HEK293T (cell line): Measurements from ENCODE around the gene CTBS.
A peak's percentile ranks its signal among the peaks of the same experiment; 100 is the strongest.
"Not testable (repeated sequence)": the region's sequence is repeated elsewhere in the genome, so short reads cannot be mapped to it uniquely, and the experiment has no call there.

ENCODE experiments used
- CTCF ChIA-PET: fragments of 350-600 bp; formaldehyde crosslinking; extraction: SDS; loops from one replicate; lab custom pipeline; 2021; ENCODE audit warnings: antibody characterized with exemption, inconsistent platforms; lab: Yijun Ruan, JAX
- POLR2A ChIA-PET: fragments of 350-600 bp; formaldehyde crosslinking; extraction: SDS; loops from one replicate; lab custom pipeline; 2020; ENCODE audit warnings: antibody characterized with exemption, inconsistent platforms; lab: Yijun Ruan, JAX
- DNase-seq: peaks from one replicate; pipeline ENCODE4 v3.0.0; 2012; ENCODE audit warnings: mixed read lengths; ENCODE audit errors: extremely low spot score
- ARNT ChIP-seq: fragments of 450-650 bp; IDR thresholded peaks from 2 replicates; pipeline ENCODE4 v1.6.1; 2017; ENCODE audit warnings: mild to moderate bottlenecking
- BHLHE40 ChIP-seq: fragments of 450-650 bp; IDR thresholded peaks from 2 replicates; pipeline ENCODE4 v1.6.1; 2016; ENCODE audit warnings: mild to moderate bottlenecking, moderate library complexity, borderline replicate concordance
- CTBP1 ChIP-seq: fragments of 450-650 bp; IDR thresholded peaks from 2 replicates; pipeline ENCODE4 v1.6.1; 2016; ENCODE audit warnings: borderline replicate concordance
- ELF4 ChIP-seq: fragments of 450-650 bp; IDR thresholded peaks from 2 replicates; pipeline ENCODE4 v1.6.1; 2017; ENCODE audit warnings: antibody characterized with exemption
- FOXA1 ChIP-seq: fragments of 450-650 bp; IDR thresholded peaks from 2 replicates; pipeline ENCODE4 v1.6.1; 2016; ENCODE audit warnings: mild to moderate bottlenecking
- FOXK2 ChIP-seq: fragments of 450-650 bp; IDR thresholded peaks from 2 replicates; pipeline ENCODE4 v1.6.1; 2016; ENCODE audit warnings: mild to moderate bottlenecking
- FOXM1 ChIP-seq: fragments of 450-650 bp; IDR thresholded peaks from 2 replicates; pipeline ENCODE4 v1.6.1; 2017; ENCODE audit warnings: mild to moderate bottlenecking, borderline replicate concordance
- HDGF ChIP-seq: fragments of 450-650 bp; IDR thresholded peaks from 2 replicates; pipeline ENCODE4 v1.6.1; 2017; ENCODE audit warnings: antibody characterized with exemption, borderline replicate concordance
- L3MBTL2 ChIP-seq: fragments of 450-650 bp; conservative IDR thresholded peaks from 2 replicates; pipeline ENCODE4 v1.6.1; 2016; ENCODE audit warnings: mild to moderate bottlenecking
- LEF1 ChIP-seq: fragments of 450-650 bp; IDR thresholded peaks from 2 replicates; pipeline ENCODE4 v1.6.1; 2017; ENCODE audit warnings: mild to moderate bottlenecking, borderline replicate concordance
- NFRKB ChIP-seq: fragments of 450-650 bp; IDR thresholded peaks from 2 replicates; pipeline ENCODE4 v1.6.1; 2016; ENCODE audit warnings: mild to moderate bottlenecking, moderate library complexity
- SP1 ChIP-seq: fragments of 450-650 bp; IDR thresholded peaks from 2 replicates; pipeline ENCODE4 v1.6.1; 2017
- SUZ12 ChIP-seq: fragments of 450-650 bp; IDR thresholded peaks from 2 replicates; pipeline ENCODE4 v1.6.1; 2016; ENCODE audit warnings: mild to moderate bottlenecking
- TARDBP ChIP-seq: fragments of 450-650 bp; IDR thresholded peaks from 2 replicates; pipeline ENCODE4 v1.6.1; 2016
- ZNF384 ChIP-seq: fragments of 450-650 bp; IDR thresholded peaks from 2 replicates; pipeline ENCODE4 v1.6.1; 2016
- TF ChIP-seq, protein P1 (sequence below): fragments of 450-650 bp; IDR thresholded peaks from 2 replicates; pipeline ENCODE4 v1.6.1; 2016

Gene CTBS

GRCh38 chr1:84538599-84538998, 35.6 kb downstream of the CTBS start:
- no peak for DNase-seq
- CTCF ChIA-PET = no interaction called here
- POLR2A ChIA-PET = no interaction called here
- TF ChIP-seq NFRKB (no peak), FOXA1 (no peak)

GRCh38 chr1:84525779-84526178, 48.5 kb downstream of the CTBS start:
- CTCF ChIA-PET = interaction anchor here (1.3 kb wide), 1 partner anchor 12 kb away, joined by 3 read pairs; no protein-coding TSS in a partner anchor
- POLR2A ChIA-PET = no interaction called here

GRCh38 chr1:84524590-84524989, 49.6 kb downstream of the CTBS start:
- TF ChIP-seq, protein P1, sequence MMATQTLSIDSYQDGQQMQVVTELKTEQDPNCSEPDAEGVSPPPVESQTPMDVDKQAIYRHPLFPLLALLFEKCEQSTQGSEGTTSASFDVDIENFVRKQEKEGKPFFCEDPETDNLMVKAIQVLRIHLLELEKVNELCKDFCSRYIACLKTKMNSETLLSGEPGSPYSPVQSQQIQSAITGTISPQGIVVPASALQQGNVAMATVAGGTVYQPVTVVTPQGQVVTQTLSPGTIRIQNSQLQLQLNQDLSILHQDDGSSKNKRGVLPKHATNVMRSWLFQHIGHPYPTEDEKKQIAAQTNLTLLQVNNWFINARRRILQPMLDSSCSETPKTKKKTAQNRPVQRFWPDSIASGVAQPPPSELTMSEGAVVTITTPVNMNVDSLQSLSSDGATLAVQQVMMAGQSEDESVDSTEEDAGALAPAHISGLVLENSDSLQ = no peak
- TF ChIP-seq BHLHE40 (no peak), L3MBTL2 (no peak), FOXA1 (no peak), NFRKB (no peak), ARNT (no peak)
- ChIA-PET POLR2A (no interaction called here), CTCF (interaction anchor here (1.3 kb wide), 1 partner anchor 11 kb away, joined by 3 read pairs; no protein-coding TSS in a partner anchor)
- no peak for DNase-seq

More at GRCh38 chr1:84525779-84526178, 48.5 kb downstream of the CTBS start:
- TF ChIP-seq FOXM1 (no peak), TARDBP (no peak)
- no peak for DNase-seq

GRCh38 chr1:84510668-84511067, 63.6 kb downstream of the CTBS start:
- ChIA-PET POLR2A (no interaction called here), CTCF (no interaction called here)
- TF ChIP-seq SP1 (no peak), NFRKB (no peak), SUZ12 (no peak), L3MBTL2 (0 out of 2 replicates have a peak, but pooled peaks have one; percentile 20)
- TF ChIP-seq, protein P1 = peak; percentile 41; the same call in 1 of the 2 replicates
- DNase-seq = no peak

GRCh38 chr1:84510165-84510564, 64.1 kb downstream of the CTBS start:
- no peak for DNase-seq
- POLR2A ChIA-PET = no interaction called here
- CTCF ChIA-PET = no interaction called here
- TF ChIP-seq CTBP1 (no peak), BHLHE40 (no peak), HDGF (no peak), LEF1 (no peak), L3MBTL2 (no peak), NFRKB (no peak), ZNF384 (no peak), SUZ12 (no peak), ELF4 (no peak), SP1 (no peak), TARDBP (no peak), ARNT (no peak), FOXA1 (no peak)
- TF ChIP-seq, protein P1 = no peak

DNA sequence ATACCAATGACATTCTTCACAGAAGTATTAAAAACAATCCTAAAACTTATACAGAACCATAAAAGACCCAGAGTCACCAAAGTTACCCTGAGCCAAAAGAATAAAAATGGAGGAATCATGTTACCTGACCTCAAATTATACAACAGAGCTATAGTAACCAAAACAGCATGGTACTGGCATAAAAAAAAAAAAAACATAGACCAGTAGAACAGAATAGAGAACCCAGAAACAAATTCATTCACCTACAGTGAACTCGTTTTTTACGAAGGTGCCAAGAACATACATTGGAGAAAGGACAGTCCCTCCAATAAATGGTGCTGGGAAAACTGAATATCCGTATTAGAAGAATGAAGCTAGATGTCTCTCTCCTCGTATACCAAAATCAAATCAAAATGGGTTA, 65.2 kb downstream of the CTBS start:
- ChIA-PET POLR2A (no interaction called here), CTCF (interaction anchor here (0.7 kb wide), 1 partner anchor 215 kb away, joined by 3 read pairs; no protein-coding TSS in a partner anchor)

DNA sequence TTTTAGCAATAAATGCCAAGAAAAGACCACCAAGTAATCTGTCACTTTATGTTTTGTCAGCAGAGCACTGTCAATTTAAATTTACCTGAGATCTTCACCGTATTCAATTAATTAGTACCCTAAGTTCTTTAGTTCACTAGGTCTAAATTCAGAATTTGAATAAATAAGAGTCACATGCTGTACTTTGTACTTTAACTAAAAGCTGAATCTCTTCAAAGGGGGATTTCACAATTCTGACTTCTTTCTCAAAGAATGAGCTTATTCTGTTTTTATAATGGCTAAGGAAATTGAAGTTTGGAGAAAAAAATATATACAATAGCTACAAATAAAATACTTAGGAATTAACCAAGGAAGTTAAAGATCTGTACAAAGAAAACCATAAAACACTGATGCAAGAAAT, 65.7 kb downstream of the CTBS start:
- DNase-seq = no peak
- ChIA-PET POLR2A (no interaction called here), CTCF (no interaction called here)
- TF ChIP-seq SUZ12 (no peak), HDGF (no peak), LEF1 (no peak), FOXK2 (no peak), SP1 (no peak), NFRKB (no peak), TARDBP (no peak), L3MBTL2 (no peak), CTBP1 (no peak), FOXM1 (no peak)
- TF ChIP-seq, protein P1 = no peak

More for the DNA sequence above, 65.2 kb downstream of the CTBS start:
- DNase-seq = no peak
- TF ChIP-seq HDGF (no peak), L3MBTL2 (no peak), ZNF384 (peak; percentile 71)

- DNase-seq, CTCF ChIA-PET, POLR2A ChIA-PET: not testable (repeated sequence)
Observed at GRCh38 chr1:84507887-84508286, 66.4 kb downstream of the CTBS start.
